IPS-18a (cell line): ENCODE data around the gene TGM2.

Experiments used
- H3K27ac ChIP-seq: one replicate; pipeline ENCODE4 v1.5.1; 2013; ENCODE audit warnings: low read length
- H3K27me3 ChIP-seq: one replicate; pipeline ENCODE4 v1.6.1; 2013; ENCODE audit warnings: mild to moderate bottlenecking, low read length; ENCODE audit not compliant: control insufficient read depth, insufficient read depth
- H3K36me3 ChIP-seq: one replicate; pipeline ENCODE4 v1.6.1; 2013; ENCODE audit warnings: low read depth, low read length; ENCODE audit not compliant: control insufficient read depth
- H3K4me1 ChIP-seq: one replicate; pipeline ENCODE4 v1.6.1; 2013; ENCODE audit warnings: low read depth, low read length; ENCODE audit not compliant: control insufficient read depth
- H3K4me3 ChIP-seq: one replicate; pipeline ENCODE4 v1.5.1; 2013; ENCODE audit warnings: low read length
- H3K9ac ChIP-seq: one replicate; pipeline ENCODE4 v1.6.1; 2013; ENCODE audit warnings: mild to moderate bottlenecking, low read length, moderate library complexity
- H3K9me3 ChIP-seq: one replicate; pipeline ENCODE4 v1.6.1; 2013; ENCODE audit warnings: low read depth, low read length; ENCODE audit not compliant: control insufficient read depth

Gene TGM2

DNA sequence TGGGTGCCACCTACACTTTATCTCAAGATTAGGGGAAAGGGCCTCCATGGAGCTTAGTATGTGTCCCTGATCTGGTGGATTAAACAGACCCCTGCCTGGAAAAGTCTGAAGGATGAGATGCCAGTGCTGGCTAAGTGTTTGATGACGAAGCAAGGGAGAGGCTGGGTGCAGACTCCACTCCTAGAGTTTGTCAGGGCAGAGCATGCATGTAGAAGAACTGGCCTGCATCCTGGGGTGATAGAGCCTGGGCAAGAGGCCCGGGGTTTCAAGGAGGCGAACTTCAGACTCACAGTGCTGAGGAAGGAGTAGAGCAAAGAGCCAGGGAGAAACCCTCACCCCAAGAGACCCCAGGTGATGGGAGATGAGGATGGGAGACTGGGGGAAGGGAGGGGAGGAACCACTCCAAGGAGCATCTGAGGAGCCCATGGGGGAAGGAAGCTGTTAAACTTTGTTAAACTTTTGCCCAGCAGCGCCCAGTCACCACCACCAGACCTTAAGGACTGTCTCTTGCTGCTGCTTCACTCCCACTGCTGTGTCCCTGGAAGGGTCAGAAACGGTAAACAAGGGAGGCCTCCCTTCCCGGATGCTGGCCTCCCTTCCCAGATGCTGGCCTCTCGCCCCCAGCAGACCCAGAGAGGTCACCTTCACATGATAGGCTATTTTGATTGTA is 69.9 kb downstream of the TGM2 start:
- H3K9me3 ChIP-seq = no peaks in the 10 kb centered on the region
- no peaks in the 10 kb centered on the region for H3K4me1 ChIP-seq
- no peak overlapping the region for H3K9ac ChIP-seq
- no peaks in the 10 kb centered on the region for H3K27me3 ChIP-seq
- H3K4me3 ChIP-seq = no peak overlapping the region
- H3K27ac ChIP-seq = no peak overlapping the region
- H3K36me3 ChIP-seq = peaks cover 12% of the 10 kb centered on the region

- H3K9ac ChIP-seq = no peak overlapping the region
- H3K27ac ChIP-seq = no peak overlapping the region
- H3K4me1 ChIP-seq = no peaks in the 10 kb centered on the region
These were observed 70.6 kb downstream of the TGM2 start for GRCh38 chr20:38094373-38094891.

GRCh38 chr20:38093641-38094077 is 71.4 kb downstream of the TGM2 start:
- H3K9ac ChIP-seq = no peak overlapping the region
- no peak overlapping the region for H3K27ac ChIP-seq
- H3K4me1 ChIP-seq = no peaks in the 10 kb centered on the region

More at GRCh38 chr20:38094373-38094891, 70.6 kb downstream of the TGM2 start:
- H3K27me3 ChIP-seq = no peaks in the 10 kb centered on the region
- no peak overlapping the region for H3K4me3 ChIP-seq
- H3K36me3 ChIP-seq = peaks cover 19% of the 10 kb centered on the region
- H3K9me3 ChIP-seq = no peaks in the 10 kb centered on the region

DNA sequence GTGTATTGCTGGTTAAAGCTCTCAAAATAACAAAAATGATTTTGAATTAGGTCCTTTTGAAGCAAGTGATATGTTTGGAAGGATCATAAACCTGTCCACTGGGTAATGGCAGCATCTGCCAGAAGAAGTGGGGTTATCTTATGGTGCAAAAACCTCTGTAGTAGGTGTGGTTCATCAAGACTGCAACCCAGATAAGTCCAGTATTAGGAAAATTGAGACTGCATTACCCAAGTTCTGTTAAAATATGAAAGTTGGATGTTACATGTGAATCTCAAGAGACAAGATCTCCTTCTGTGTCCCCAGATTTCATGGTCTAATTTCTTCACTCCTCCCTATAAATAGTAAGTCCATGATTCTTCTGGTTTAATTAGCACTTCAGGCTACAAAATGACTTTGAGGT is 72.2 kb downstream of the TGM2 start:
- Histone ChIP-seq H3K36me3 (peaks cover 27% of the 10 kb centered on the region), H3K9me3 (no peaks in the 10 kb centered on the region), H3K4me1 (no peaks in the 10 kb centered on the region), H3K27me3 (no peaks in the 10 kb centered on the region), H3K9ac (no peak overlapping the region), H3K27ac (no peak overlapping the region), H3K4me3 (no peak overlapping the region)

More at GRCh38 chr20:38093641-38094077, 71.4 kb downstream of the TGM2 start:
- Histone ChIP-seq H3K36me3 (peaks cover 20% of the 10 kb centered on the region), H3K27me3 (no peaks in the 10 kb centered on the region), H3K9me3 (no peaks in the 10 kb centered on the region), H3K4me3 (no peak overlapping the region)

DNA sequence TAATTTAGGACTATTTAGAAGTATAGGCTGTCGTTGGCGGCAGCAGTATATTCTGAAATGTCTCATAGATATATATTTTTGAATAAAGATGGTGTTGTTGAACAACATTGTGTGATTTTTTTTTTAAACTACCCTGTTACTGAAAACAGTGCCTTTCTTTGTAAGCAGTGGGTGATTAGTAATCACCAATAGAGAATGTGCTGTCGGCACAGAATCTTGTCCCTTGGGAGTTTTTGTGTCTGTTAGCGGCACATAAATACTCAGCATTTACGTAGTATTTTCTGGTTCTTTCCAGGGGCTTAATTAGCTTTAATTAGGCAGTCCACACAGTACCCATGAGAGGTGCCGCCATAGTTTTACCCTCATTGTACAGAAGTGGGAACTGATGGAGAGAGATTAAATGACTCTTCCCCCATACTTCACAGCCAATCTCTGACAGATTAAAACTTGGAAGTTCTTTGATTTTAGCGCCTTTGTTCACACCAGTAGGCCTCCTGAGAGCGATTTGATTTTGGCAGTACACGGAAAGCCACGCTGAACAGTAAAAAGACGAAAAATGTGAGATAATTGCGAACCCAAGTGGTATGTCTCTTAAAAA is 72.7 kb downstream of the TGM2 start:
- peaks cover 32% of the 10 kb centered on the region for H3K36me3 ChIP-seq
- H3K27ac ChIP-seq = no peak overlapping the region
- no peaks in the 10 kb centered on the region for H3K27me3 ChIP-seq
- no peak overlapping the region for H3K4me3 ChIP-seq
- no peaks in the 10 kb centered on the region for H3K9me3 ChIP-seq
- H3K4me1 ChIP-seq = no peaks in the 10 kb centered on the region
- no peak overlapping the region for H3K9ac ChIP-seq

DNA sequence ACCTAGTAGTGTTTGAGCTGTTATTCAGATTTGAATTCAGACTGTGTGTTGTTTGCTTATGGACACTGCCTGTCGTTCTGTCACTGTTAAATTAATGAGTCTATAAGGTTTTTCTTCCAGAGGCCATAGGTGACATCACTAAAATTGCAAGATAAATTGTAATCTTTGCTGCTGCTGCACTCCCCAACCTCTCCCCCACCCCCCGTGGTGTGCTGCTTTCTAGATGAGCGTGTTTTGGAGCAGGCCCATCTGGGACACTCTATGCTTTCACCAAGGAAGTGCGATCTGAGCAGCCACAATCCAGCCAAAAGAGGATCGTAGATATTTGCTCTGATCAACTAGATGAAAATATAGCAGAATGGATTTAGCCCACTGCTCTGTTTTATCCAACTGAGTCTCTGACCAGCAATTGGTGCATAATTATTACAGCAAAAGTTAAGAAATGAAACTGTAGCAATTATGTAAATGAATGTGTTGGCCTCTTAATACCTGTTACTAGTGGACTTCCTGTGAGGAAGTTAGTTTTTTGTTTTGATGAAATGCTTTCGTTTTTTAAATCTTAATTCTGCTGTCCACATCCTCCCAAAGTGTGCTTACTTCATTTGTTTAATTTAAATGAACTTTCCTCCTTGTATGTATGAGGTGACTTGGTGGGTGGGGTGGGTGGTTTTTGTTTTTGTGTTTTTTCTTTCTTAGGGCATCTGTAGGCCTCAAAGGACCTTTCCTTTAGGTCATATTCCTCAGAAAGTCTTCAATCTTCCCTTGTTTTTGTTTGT is 73.4 kb downstream of the TGM2 start:
- Histone ChIP-seq H3K27me3 (no peaks in the 10 kb centered on the region), H3K9me3 (no peaks in the 10 kb centered on the region), H3K4me3 (no peak overlapping the region), H3K9ac (no peak overlapping the region), H3K4me1 (no peaks in the 10 kb centered on the region), H3K27ac (no peak overlapping the region), H3K36me3 (peaks cover 33% of the 10 kb centered on the region)

- Histone ChIP-seq H3K4me1 (no peaks in the 10 kb centered on the region), H3K9me3 (no peaks in the 10 kb centered on the region), H3K27ac (no peak overlapping the region), H3K27me3 (no peaks in the 10 kb centered on the region), H3K9ac (no peak overlapping the region), H3K36me3 (peaks cover 40% of the 10 kb centered on the region), H3K4me3 (no peak overlapping the region)
These were observed 75.0 kb downstream of the TGM2 start for GRCh38 chr20:38090061-38090460.

- H3K9ac ChIP-seq = no peak overlapping the region
- peaks cover 40% of the 10 kb centered on the region for H3K36me3 ChIP-seq
- no peak overlapping the region for H3K27ac ChIP-seq
- no peaks in the 10 kb centered on the region for H3K4me1 ChIP-seq
- H3K27me3 ChIP-seq = no peaks in the 10 kb centered on the region
- no peaks in the 10 kb centered on the region for H3K9me3 ChIP-seq
- no peak overlapping the region for H3K4me3 ChIP-seq
These were observed 75.6 kb downstream of the TGM2 start for GRCh38 chr20:38089500-38089899.

DNA sequence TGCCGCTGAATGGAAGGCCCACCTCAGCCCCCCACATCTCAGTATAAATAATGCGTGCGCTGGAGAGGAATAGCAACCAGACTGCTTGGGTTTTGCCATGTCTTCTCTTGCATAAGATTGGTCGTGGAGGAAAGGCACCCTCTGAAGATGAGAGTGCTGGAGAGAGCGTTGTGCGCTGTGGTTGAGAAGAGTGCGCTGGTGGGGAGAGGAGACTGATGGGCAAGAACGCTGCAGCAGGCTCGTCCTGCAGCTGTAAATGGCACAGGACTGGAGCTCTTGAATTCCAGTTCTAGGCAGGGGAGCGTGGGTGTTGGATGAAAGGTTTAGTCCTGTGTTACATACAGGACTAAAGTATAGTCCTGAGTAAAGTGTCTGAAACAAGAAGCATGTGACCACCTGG is 80.0 kb downstream of the TGM2 start:
- Histone ChIP-seq H3K36me3 (peaks cover 26% of the 10 kb centered on the region), H3K9ac (no peak overlapping the region), H3K27me3 (no peaks in the 10 kb centered on the region), H3K4me1 (no peaks in the 10 kb centered on the region), H3K9me3 (no peaks in the 10 kb centered on the region), H3K4me3 (no peak overlapping the region), H3K27ac (no peak overlapping the region)

GRCh38 chr20:38084425-38084951 is 80.6 kb downstream of the TGM2 start:
- Histone ChIP-seq H3K36me3 (peaks cover 21% of the 10 kb centered on the region), H3K9ac (no peak overlapping the region), H3K27ac (no peak overlapping the region), H3K9me3 (no peaks in the 10 kb centered on the region), H3K27me3 (no peaks in the 10 kb centered on the region), H3K4me3 (no peak overlapping the region), H3K4me1 (no peaks in the 10 kb centered on the region)

DNA sequence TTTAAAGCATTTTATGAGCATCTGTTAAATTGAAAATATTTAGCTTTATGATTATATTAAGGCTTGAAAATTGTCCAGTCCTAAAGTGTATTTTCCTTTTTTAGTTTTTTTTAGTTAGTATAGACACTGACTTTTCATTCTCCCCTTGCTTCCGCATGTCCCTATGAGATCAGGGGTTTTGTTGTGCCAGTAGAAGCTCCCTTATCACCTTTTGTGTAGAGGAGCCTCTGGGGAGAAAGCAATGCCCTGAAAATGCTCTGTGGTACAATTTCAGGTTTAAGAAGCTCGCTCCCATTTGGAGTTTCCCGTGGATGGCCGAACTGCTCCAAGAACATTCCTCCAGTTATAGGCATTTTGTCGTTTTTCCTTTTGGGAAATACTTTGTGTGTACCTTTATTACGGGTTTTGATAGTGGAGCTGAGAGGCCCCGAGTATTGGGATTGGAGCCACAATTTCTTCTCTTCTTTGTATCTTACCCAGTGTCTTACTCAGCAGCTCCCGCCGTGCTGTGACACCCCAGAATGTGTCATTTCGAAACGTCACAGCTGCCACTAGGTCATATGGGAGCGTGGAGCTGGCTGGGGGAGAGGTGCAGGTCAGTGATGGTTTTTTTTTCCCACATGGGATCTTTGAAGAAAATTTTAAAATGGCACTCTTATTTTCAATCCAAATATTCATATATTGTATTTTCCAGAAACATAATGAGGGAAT is 81.6 kb downstream of the TGM2 start:
- Histone ChIP-seq H3K4me3 (no peak overlapping the region), H3K36me3 (peaks cover 18% of the 10 kb centered on the region), H3K9me3 (no peaks in the 10 kb centered on the region), H3K27me3 (no peaks in the 10 kb centered on the region), H3K27ac (no peak overlapping the region), H3K4me1 (no peaks in the 10 kb centered on the region), H3K9ac (no peak overlapping the region)
